Measurements from ENCODE around the gene COL9A1. TPM values are rescaled to one million over a fixed set of nuclear protein-coding genes. Genes with fewer than 3 reads are reported as not detected.

Gene COL9A1
- total and polyA plus RNA-seq, 2 of the 8 experiments (the other 6 are each of a cell fraction or from before 2014, with no cell fraction given), result 7.9 to 18.1 TPM

GRCh38 chr6:70351461-70351860 lies 48.6 kb upstream of the COL9A1 start:
- H3K4me1 ChIP-seq (replicated peaks in 1 of 4; ENCODE audit: control insufficient read depth in 3 of 4, insufficient read depth in 4 of 4, low read length in 3 of 4), result no peaks in the 10 kb centered on the region
- H3K9me3 ChIP-seq (ENCODE audit: insufficient read depth in 2 of 2, low read depth in 1 of 2, low read length in 1 of 2), result 0 out of 4 replicates have a peak, but pooled peaks cover 0 to 3% of the 10 kb centered on the region in 2 experiments
- H3K23ac ChIP-seq (ENCODE audit: insufficient read length), result no peak overlapping the region
- no peak overlapping the region for H4K8ac ChIP-seq (ENCODE audit: extremely low read depth, insufficient read depth, low read length)
- peak overlapping the region; percentile 10; the same call in 1 of the 2 replicates for H2AFZ ChIP-seq (ENCODE audit: low read length)
- H3K14ac ChIP-seq (ENCODE audit: insufficient read length), result no peak overlapping the region
- no peaks in the 10 kb centered on the region for H3K36me3 ChIP-seq (ENCODE audit: control insufficient read depth in 2 of 4, insufficient read depth in 4 of 4, low read length in 3 of 4)
- H4K20me1 ChIP-seq (replicated peaks in 1 of 2; ENCODE audit: control insufficient read depth in 1 of 2, insufficient read depth in 2 of 2, low read length in 2 of 2), result no peaks in the 10 kb centered on the region
- H2BK20ac ChIP-seq (ENCODE audit: low read length), result no peak overlapping the region
- no peak overlapping the region for H4K5ac ChIP-seq (ENCODE audit: insufficient read length, low read depth, low read length)
- no peak for DNase-seq (ENCODE audit: low read depth in 1 of 2, low spot score in 2 of 2)
- ChIA-PET POLR2A (ENCODE audit: partially characterized antibody) (no interaction called here), CTCF (ENCODE audit: partially characterized antibody) (no interaction called here)
- FAIRE-seq, result no peak
- H3K4me2 ChIP-seq (ENCODE audit: insufficient read depth in 1 of 2, low read depth in 2 of 2, low read length in 2 of 2), result no peak overlapping the region
- no peaks in the 10 kb centered on the region for H3K23me2 ChIP-seq (ENCODE audit: low read depth, low read length)
- no peak overlapping the region for H3K27ac ChIP-seq (ENCODE audit: low read depth, low read length)
- H2BK5ac ChIP-seq (ENCODE audit: low read depth, low read length), result no peak overlapping the region
- H3K79me2 ChIP-seq (ENCODE audit: control insufficient read depth in 1 of 2, insufficient read depth in 2 of 2, low read length in 2 of 2), result no peaks in the 10 kb centered on the region
- no peaks in the 10 kb centered on the region for H3K79me1 ChIP-seq (ENCODE audit: low read depth, low read length)
- 73% methylated on average over 4 of the region's 4 CpGs; no CpG with 5 or more reads in 1 of the 2 experiments for WGBS, 2 experiments (ENCODE audit: extremely low coverage in 1 of 2, insufficient coverage in 1 of 2, insufficient read length in 1 of 2, insufficient replicate concordance in 2 of 2, low coverage in 1 of 2, low lambda C conversion rate in 2 of 2, missing lambda C conversion rate in 1 of 2)
- no peak overlapping the region for H3K4me3 ChIP-seq (ENCODE audit: extremely low read depth in 1 of 4, insufficient read depth in 2 of 4, low read depth in 3 of 4, low read length in 4 of 4)
- H3K4ac ChIP-seq (replicated peaks; ENCODE audit: insufficient read length, low read depth, low read length), result no peak overlapping the region
- H2BK120ac ChIP-seq (replicated peaks; ENCODE audit: low read depth, low read length), result no peak overlapping the region
- H3K18ac ChIP-seq (ENCODE audit: extremely low read depth, low read length), result no peak overlapping the region
- no peak for TF ChIP-seq BCL11A (IDR thresholded peaks at IDR 0.05; ENCODE audit: low read depth in 2 of 2, low read length in 2 of 2)
- no peak overlapping the region for H3K9ac ChIP-seq (replicated peaks in 1 of 4; ENCODE audit: extremely low read depth in 1 of 4, low read depth in 3 of 4, low read length in 3 of 4)
- no peak overlapping the region for H2BK15ac ChIP-seq (ENCODE audit: low read length)
- no peaks in the 10 kb centered on the region for H3K27me3 ChIP-seq (replicated peaks in 1 of 4; ENCODE audit: control insufficient read depth in 3 of 4, extremely low read depth in 1 of 4, insufficient read depth in 3 of 4, low read length in 3 of 4)
- H2BK12ac ChIP-seq (ENCODE audit: low read depth, low read length), result no peak overlapping the region
- no peak overlapping the region for H3K56ac ChIP-seq (replicated peaks; ENCODE audit: insufficient read length, low read depth, low read length)
- no peak overlapping the region for H2AK5ac ChIP-seq (ENCODE audit: low read depth, low read length)
- H4K91ac ChIP-seq (replicated peaks; ENCODE audit: insufficient read length, low read length), result no peak overlapping the region
